Ishikawa (cell line): ENCODE results near the gene PLEKHH2.

ENCODE experiments used
- CEBPB ChIP-seq: IDR thresholded peaks from 2 replicates; pipeline ENCODE4 v1.6.1; 2012
- CREB1 ChIP-seq: IDR thresholded peaks from 2 replicates; pipeline ENCODE4 v1.6.1; 2012; ENCODE audit warnings: low read depth
- EGR1 ChIP-seq: IDR thresholded peaks from 2 replicates; pipeline ENCODE4 v1.6.1; 2012
- EP300 ChIP-seq: IDR thresholded peaks from 2 replicates; pipeline ENCODE4 v1.6.1; 2012; ENCODE audit warnings: borderline replicate concordance
- FOXM1 ChIP-seq: IDR thresholded peaks from 2 replicates; pipeline ENCODE4 v1.6.1; 2012; ENCODE audit warnings: low read depth, borderline replicate concordance
- NFIC ChIP-seq: IDR thresholded peaks from 2 replicates; pipeline ENCODE4 v1.6.1; 2012
- RAD21 ChIP-seq: IDR thresholded peaks from 2 replicates; pipeline ENCODE4 v1.6.1; 2012; ENCODE audit warnings: low read depth
- TAF1 ChIP-seq: IDR thresholded peaks from 2 replicates; pipeline ENCODE4 v1.6.1; 2012; ENCODE audit warnings: low read depth, mild to moderate bottlenecking
- TCF12 ChIP-seq: IDR thresholded peaks from 2 replicates; pipeline ENCODE4 v1.6.1; 2012; ENCODE audit warnings: low read depth
- TEAD4 ChIP-seq: IDR thresholded peaks from 2 replicates; pipeline ENCODE4 v1.6.1; 2012
- YY1 ChIP-seq: IDR thresholded peaks from 2 replicates; pipeline ENCODE4 v1.6.1; 2012; ENCODE audit warnings: low read depth
- ZBTB7A ChIP-seq: IDR thresholded peaks from 2 replicates; pipeline ENCODE4 v1.6.1; 2012; ENCODE audit warnings: low read depth
- TF ChIP-seq, protein P1 (sequence below): IDR thresholded peaks from 2 replicates; pipeline ENCODE4 v1.6.1; 2012
- TF ChIP-seq, protein P2 (sequence below): IDR thresholded peaks from 2 replicates; pipeline ENCODE4 v1.6.1; 2012
- TF ChIP-seq, protein P3 (sequence below): IDR thresholded peaks from 2 replicates; pipeline ENCODE4 v1.6.1; 2012; ENCODE audit warnings: low read depth, mild to moderate bottlenecking

The PLEKHH2 gene

DNA sequence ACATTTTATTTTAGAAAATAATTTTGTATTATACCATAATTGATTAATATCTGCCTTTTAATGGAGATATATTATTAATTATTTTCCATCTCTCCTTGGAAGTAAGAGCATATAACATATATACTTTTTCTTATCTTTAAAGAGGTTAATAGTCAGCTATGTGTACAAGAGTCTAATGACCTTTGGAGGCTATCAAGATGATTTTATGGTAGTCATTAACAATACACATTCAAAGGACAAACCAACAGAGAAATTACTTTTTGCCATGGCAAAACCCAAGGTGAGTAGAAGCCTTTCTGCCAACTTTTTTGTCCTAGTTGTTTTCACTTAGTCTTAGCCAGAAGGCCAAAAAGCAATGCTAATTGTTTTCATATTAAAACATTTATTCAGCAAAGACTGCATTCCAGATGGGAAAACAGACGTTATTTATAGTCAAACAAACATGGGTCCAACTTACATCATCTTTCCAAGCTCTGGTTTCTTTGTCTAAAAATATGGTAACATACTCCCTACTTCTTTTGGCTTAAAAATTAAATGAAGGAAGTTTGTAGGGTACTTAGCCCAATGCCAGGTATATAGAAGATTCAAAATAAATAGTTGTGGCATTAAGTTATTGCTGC, 127.1 kb downstream of the PLEKHH2 start:
- TF ChIP-seq EGR1: no peak

DNA sequence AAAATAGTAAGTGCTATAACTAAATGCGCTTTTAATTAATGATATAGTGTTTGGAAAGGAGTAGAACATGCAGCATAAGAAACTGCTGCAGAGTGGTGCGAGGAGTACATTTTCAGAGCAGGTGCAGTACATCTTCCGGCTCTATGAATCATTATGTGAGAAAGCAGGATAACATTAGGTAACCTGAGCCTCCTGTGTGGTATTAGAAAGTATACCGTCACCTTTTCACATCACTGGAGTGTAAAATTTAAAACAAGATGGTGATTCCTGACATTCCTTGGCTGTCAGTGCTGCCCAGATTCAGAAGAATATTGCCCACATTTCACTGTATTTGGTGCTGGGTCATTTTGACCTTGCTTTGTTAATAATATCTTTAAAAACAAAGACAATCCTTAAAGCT, 128.9 kb downstream of the PLEKHH2 start:
- no peak for TF ChIP-seq ZBTB7A
- TF ChIP-seq RAD21: no peak
- TF ChIP-seq, protein P1, sequence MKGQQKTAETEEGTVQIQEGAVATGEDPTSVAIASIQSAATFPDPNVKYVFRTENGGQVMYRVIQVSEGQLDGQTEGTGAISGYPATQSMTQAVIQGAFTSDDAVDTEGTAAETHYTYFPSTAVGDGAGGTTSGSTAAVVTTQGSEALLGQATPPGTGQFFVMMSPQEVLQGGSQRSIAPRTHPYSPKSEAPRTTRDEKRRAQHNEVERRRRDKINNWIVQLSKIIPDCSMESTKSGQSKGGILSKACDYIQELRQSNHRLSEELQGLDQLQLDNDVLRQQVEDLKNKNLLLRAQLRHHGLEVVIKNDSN: no peak
- TF ChIP-seq EP300: peak; percentile 50; the same call in 1 of the 2 replicates
- no peak for TF ChIP-seq EGR1
- no peak for TF ChIP-seq YY1
- no peak for TF ChIP-seq TAF1
- TF ChIP-seq CREB1: no peak
- peak; percentile 40; the same call in 1 of the 2 replicates for TF ChIP-seq TCF12
- peak; percentile 77 for TF ChIP-seq TEAD4
- TF ChIP-seq, protein P2, sequence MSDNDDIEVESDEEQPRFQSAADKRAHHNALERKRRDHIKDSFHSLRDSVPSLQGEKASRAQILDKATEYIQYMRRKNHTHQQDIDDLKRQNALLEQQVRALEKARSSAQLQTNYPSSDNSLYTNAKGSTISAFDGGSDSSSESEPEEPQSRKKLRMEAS: 0 out of 2 replicates have a peak, but pooled peaks have one; percentile 14
- TF ChIP-seq CEBPB: no peak
- TF ChIP-seq, protein P3, sequence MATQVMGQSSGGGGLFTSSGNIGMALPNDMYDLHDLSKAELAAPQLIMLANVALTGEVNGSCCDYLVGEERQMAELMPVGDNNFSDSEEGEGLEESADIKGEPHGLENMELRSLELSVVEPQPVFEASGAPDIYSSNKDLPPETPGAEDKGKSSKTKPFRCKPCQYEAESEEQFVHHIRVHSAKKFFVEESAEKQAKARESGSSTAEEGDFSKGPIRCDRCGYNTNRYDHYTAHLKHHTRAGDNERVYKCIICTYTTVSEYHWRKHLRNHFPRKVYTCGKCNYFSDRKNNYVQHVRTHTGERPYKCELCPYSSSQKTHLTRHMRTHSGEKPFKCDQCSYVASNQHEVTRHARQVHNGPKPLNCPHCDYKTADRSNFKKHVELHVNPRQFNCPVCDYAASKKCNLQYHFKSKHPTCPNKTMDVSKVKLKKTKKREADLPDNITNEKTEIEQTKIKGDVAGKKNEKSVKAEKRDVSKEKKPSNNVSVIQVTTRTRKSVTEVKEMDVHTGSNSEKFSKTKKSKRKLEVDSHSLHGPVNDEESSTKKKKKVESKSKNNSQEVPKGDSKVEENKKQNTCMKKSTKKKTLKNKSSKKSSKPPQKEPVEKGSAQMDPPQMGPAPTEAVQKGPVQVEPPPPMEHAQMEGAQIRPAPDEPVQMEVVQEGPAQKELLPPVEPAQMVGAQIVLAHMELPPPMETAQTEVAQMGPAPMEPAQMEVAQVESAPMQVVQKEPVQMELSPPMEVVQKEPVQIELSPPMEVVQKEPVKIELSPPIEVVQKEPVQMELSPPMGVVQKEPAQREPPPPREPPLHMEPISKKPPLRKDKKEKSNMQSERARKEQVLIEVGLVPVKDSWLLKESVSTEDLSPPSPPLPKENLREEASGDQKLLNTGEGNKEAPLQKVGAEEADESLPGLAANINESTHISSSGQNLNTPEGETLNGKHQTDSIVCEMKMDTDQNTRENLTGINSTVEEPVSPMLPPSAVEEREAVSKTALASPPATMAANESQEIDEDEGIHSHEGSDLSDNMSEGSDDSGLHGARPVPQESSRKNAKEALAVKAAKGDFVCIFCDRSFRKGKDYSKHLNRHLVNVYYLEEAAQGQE: no peak
- 0 out of 2 replicates have a peak, but pooled peaks have one; percentile 24 for TF ChIP-seq FOXM1
- no peak for TF ChIP-seq NFIC

DNA sequence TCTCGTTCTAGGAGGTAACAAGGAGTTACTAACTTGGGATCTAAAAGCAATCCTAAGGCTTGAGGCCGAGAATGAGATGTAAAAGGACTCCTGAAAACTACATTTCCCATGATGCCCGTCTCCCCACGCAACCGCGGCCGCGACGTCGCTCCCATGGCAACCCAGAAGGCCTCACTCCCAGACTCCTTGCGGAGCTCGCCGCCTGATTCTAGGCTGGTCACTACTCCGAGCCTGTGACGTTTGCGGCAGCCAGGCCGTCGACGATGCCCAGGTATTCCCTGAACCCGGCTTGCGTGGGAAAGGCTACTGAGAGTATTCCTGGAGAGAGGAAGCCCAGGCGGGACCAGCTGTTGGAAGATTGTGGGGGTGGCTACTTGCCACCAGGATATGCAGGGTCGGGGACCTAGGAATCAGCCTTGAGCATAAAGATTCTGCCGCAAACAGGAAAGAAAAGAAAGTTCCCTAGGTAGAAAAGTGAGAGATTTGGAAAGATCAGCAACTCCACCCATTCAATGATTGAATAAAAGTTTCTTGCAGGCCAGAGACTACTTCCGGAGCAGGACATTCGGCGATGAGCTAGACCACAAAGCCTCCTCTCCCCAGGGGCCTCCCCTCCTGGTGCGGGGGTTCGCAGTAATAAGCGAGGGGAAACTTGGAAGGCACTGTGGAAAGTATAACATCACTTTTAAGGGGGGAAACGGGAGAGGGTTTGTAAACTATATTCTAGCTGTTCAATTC, 137.0 kb downstream of the PLEKHH2 start, which contains the start of gene DYNC2LI1:
DYNC2LI1 (plus strand) TSS at position 164 of the 738 bp plus-strand sequence; CDS start at position 264, 100 bp downstream.
- TF ChIP-seq, protein P1: no peak
- TF ChIP-seq, protein P2: peak; percentile 79
- TF ChIP-seq FOXM1: no peak
- no peak for TF ChIP-seq EP300
- no peak for TF ChIP-seq EGR1
- TF ChIP-seq TEAD4: peak; percentile 19; the same call in 1 of the 2 replicates
- TF ChIP-seq TAF1: peak; percentile 66; the same call in 1 of the 2 replicates
- no peak for TF ChIP-seq NFIC
- peak; percentile 55; the same call in 1 of the 2 replicates for TF ChIP-seq YY1
- peak; percentile 34; the same call in 1 of the 2 replicates for TF ChIP-seq TCF12
- TF ChIP-seq, protein P3: no peak
- no peak for TF ChIP-seq CEBPB
- TF ChIP-seq CREB1: peak; percentile 78
- no peak for TF ChIP-seq RAD21
- 0 out of 2 replicates have a peak, but pooled peaks have one; percentile 2 for TF ChIP-seq ZBTB7A

DNA sequence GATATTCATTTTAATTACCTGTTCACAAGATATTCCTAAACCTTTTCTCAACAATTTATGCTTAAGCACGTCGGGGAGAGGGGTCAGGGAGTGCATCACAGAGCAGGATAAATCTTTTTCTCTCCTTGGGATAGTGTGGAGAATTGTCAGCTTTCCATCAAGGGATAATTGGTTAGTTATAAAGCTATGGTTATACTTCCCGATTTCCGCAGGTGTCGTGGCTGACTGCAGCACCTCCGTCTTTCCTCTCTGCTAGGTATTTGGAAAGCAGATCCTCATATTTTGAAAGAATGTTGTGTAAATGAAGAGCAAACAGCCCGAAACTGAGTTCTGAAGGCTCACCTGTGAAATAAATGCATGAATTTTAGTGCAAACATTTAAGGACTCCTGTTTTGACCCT, 137.6 kb downstream of the PLEKHH2 start:
- no peak for TF ChIP-seq RAD21
- TF ChIP-seq NFIC: no peak
- no peak for TF ChIP-seq TCF12
- TF ChIP-seq, protein P2: no peak
- no peak for TF ChIP-seq FOXM1
- TF ChIP-seq TAF1: no peak
- TF ChIP-seq CEBPB: no peak
- TF ChIP-seq YY1: no peak
- TF ChIP-seq, protein P1: no peak
- no peak for TF ChIP-seq EGR1
- no peak for TF ChIP-seq TEAD4
- TF ChIP-seq EP300: no peak
